Activated CD8-positive, alpha-beta memory T cell treated with anti-CD3 and anti-CD28 coated beads, Interleukin-2, amount 50 U/mL, for 24 hours (primary cell): Measurements from ENCODE around the gene IQCC.

Experiments
- DNase-seq: peaks from one replicate; pipeline ENCODE4 v3.0.0-alpha.2; 2020; ENCODE audit errors: extremely low read depth

IQCC gene

GRCh38 chr1:32195972-32196823, 9.3 kb upstream of the IQCC start:
- DNase-seq: no peak

- DNase-seq: no peak
Measured at GRCh38 chr1:32197074-32197473, 8.4 kb upstream of the IQCC start.

- DNase-seq: no peak
Measured at GRCh38 chr1:32197837-32198236, 7.6 kb upstream of the IQCC start.

GRCh38 chr1:32198237-32199042, 7.0 kb upstream of the IQCC start:
- no peak for DNase-seq

GRCh38 chr1:32199043-32199716, 6.3 kb upstream of the IQCC start:
- no peak for DNase-seq

GRCh38 chr1:32199717-32200072, 5.8 kb upstream of the IQCC start:
- DNase-seq: no peak

- no peak for DNase-seq
Measured at GRCh38 chr1:32200226-32201010, 5.1 kb upstream of the IQCC start, which contains the start of gene CCDC28B. Gene CCDC28B (plus strand): TSS chr1:32200595. CDS start chr1:32201936, 1,341 bp downstream.

- peak; percentile 59 for DNase-seq
Measured at GRCh38 chr1:32201011-32201855, 4.2 kb upstream of the IQCC start.

- no peak for DNase-seq
Measured at GRCh38 chr1:32204943-32205361, 519 bp upstream of the IQCC start.

- DNase-seq: no peak
Measured at GRCh38 chr1:32208469-32208868, 3.0 kb downstream of the IQCC start.

GRCh38 chr1:32208891-32209328, 3.4 kb downstream of the IQCC start, which contains the start of gene DCDC2B:
Gene DCDC2B (plus strand): TSS chr1:32209089. CDS start chr1:32209094, 5 bp downstream.
- DNase-seq: no peak

- DNase-seq: no peak
Measured at GRCh38 chr1:32215629-32216480, 10.4 kb downstream of the IQCC start.

GRCh38 chr1:32216566-32216965, 11.1 kb downstream of the IQCC start:
- DNase-seq: no peak

- DNase-seq: no peak
Measured at GRCh38 chr1:32219022-32219421, 13.6 kb downstream of the IQCC start.

GRCh38 chr1:32220746-32221580, 15.5 kb downstream of the IQCC start:
- no peak for DNase-seq

GRCh38 chr1:32221581-32221979, 16.1 kb downstream of the IQCC start:
- no peak for DNase-seq

GRCh38 chr1:32221980-32222755, 16.7 kb downstream of the IQCC start, which contains the start of the genes EIF3I and TMEM234:
Gene EIF3I (plus strand): TSS chr1:32222407. CDS start chr1:32222442, 35 bp downstream.
Gene TMEM234 (minus strand): TSS chr1:32222353. CDS start chr1:32222322, 31 bp downstream.
- peak; percentile 82 for DNase-seq
